Natural killer cell (primary cell): ENCODE results near the gene GRID2. TPM values are rescaled to one million over a fixed set of nuclear protein-coding genes. Genes with fewer than 3 reads are reported as not detected.

Source experiments
- ATAC-seq, 3 donors: fragments of 150-1000 bp in 2 of 3; fragments of 200-7000 bp in 1 of 3; cut with Tn5 transposase; 1 replicate in 1 of 3; 2 replicates in 2 of 3; pipeline ENCODE4 v1.10.0; 2021; ENCODE audit warnings: mild to moderate bottlenecking in 2 of 3, moderate library complexity in 2 of 3
- DNase-seq, 2 donors: peaks; one replicate each; pipeline versions ENCODE4 v3.0.0 to v3.0.0-alpha.2; 2013 to 2021; ENCODE audit warnings: mixed read lengths in 1 of 2
- H3K27ac ChIP-seq: one replicate; pipeline ENCODE4 v1.5.1; 2013; ENCODE audit warnings: mild to moderate bottlenecking, low read length
- H3K27me3 ChIP-seq: one replicate; pipeline ENCODE4 v1.6.1; 2013; ENCODE audit warnings: low read length; ENCODE audit not compliant: control insufficient read depth, insufficient read depth
- H3K36me3 ChIP-seq: one replicate; pipeline ENCODE4 v1.6.1; 2013; ENCODE audit warnings: low read length; ENCODE audit not compliant: control insufficient read depth, insufficient read depth
- H3K4me1 ChIP-seq: one replicate; pipeline ENCODE4 v1.6.1; 2013; ENCODE audit warnings: low read length; ENCODE audit not compliant: control insufficient read depth, insufficient read depth
- H3K4me3 ChIP-seq: one replicate; pipeline ENCODE4 v1.5.1; 2013; ENCODE audit warnings: low read length
- H3K9me3 ChIP-seq: one replicate; pipeline ENCODE4 v1.6.1; 2013; ENCODE audit warnings: low read length; ENCODE audit not compliant: control insufficient read depth, insufficient read depth
- H3K27ac Mint-ChIP-seq, 2 donors: one replicate each; pipeline ENCODE4 v1.8.0; 2022; ENCODE audit warnings: mild to moderate bottlenecking in 2 of 2, mixed read lengths in 2 of 2, moderate library complexity in 1 of 2
- H3K27me3 Mint-ChIP-seq, 2 donors: one replicate each; pipeline ENCODE4 v1.8.0; 2022; ENCODE audit warnings: low read depth in 2 of 2, mixed read lengths in 2 of 2
- H3K36me3 Mint-ChIP-seq: one replicate; pipeline ENCODE4 v1.8.0; 2022; ENCODE audit warnings: mixed read lengths
- H3K4me1 Mint-ChIP-seq, 2 donors: one replicate each; pipeline ENCODE4 v1.8.0; 2022; ENCODE audit warnings: mixed read lengths in 2 of 2
- H3K4me3 Mint-ChIP-seq: one replicate; pipeline ENCODE4 v1.8.0; 2022; ENCODE audit warnings: mild to moderate bottlenecking, moderate library complexity, mixed read lengths
- H3K9me3 Mint-ChIP-seq, 2 donors: one replicate each; pipeline ENCODE4 v1.8.0; 2022; ENCODE audit warnings: mixed read lengths in 2 of 2
- WGBS: methylation state at CpG from one replicate; pipeline ENCODE4 v1.1.7; 2013; ENCODE audit warnings: missing lambda C conversion rate; ENCODE audit not compliant: insufficient coverage; 5-methylcytosine and 5-hydroxymethylcytosine counted together
- intact Hi-C: fragments of 100-400 bp; cut with micrococcal nuclease; formaldehyde crosslinking; loops from one replicate; pipeline ENCODE4 v1.14.2; 2022
- total RNA-seq, 4 donors: library from RNA; stranded (reverse); fragments of 120-200 nt in 1 of 4; gene quantifications; one replicate each; pipeline versions ENCODE4 v1.2.3 to v1.2.4, GENCODE V29; 2013 to 2022
- TF ChIP-seq, protein P1 (sequence below): fragments of 200-600 bp; IDR thresholded peaks from one replicate; pipeline ENCODE4 v1.8.0; 2022; ENCODE audit warnings: antibody characterized with exemption

The GRID2 gene
- total RNA-seq, 3 donors from 2014 or later (not counting 1 experiment from before 2014, with no cell fraction given): not detected

DNA sequence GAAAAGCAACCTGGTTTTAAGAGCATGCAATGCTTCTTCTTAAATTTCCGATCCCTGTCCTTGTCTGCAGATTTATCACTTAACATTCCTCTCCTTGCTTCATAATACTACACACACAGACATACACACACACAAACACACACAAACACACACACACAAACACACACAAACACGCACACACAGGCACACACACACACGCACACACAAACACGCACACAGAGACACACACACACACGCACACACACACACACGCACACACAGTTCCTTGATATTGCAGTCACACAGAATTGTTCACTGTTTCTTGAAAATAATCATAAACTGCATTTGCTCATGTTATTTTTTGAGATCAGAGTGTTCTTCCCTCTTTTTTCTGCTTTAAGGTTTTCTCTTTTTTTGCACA, 1066.5 kb downstream of the GRID2 start:
- ATAC-seq (no peak), DNase-seq (no peak)
- H3K4me3 ChIP-seq: no peak overlapping the region
- Mint-ChIP-seq H3K4me1 (no peaks in the 10 kb centered on the region), H3K4me3 (no peak overlapping the region), H3K27ac (no peak overlapping the region), H3K27me3 (no peaks in the 10 kb centered on the region), H3K36me3 (peaks cover 5% of the 10 kb centered on the region), H3K9me3 (peaks cover 16 to 24% of the 10 kb centered on the region in 2 donors)
- no peak overlapping the region for H3K27ac ChIP-seq
- no peaks in the 10 kb centered on the region for H3K4me1 ChIP-seq
- H3K9me3 ChIP-seq: no peaks in the 10 kb centered on the region
- no peaks in the 10 kb centered on the region for H3K36me3 ChIP-seq
- WGBS: 92% methylated on average over 6 of the region's 6 CpGs
- TF ChIP-seq, protein P1, sequence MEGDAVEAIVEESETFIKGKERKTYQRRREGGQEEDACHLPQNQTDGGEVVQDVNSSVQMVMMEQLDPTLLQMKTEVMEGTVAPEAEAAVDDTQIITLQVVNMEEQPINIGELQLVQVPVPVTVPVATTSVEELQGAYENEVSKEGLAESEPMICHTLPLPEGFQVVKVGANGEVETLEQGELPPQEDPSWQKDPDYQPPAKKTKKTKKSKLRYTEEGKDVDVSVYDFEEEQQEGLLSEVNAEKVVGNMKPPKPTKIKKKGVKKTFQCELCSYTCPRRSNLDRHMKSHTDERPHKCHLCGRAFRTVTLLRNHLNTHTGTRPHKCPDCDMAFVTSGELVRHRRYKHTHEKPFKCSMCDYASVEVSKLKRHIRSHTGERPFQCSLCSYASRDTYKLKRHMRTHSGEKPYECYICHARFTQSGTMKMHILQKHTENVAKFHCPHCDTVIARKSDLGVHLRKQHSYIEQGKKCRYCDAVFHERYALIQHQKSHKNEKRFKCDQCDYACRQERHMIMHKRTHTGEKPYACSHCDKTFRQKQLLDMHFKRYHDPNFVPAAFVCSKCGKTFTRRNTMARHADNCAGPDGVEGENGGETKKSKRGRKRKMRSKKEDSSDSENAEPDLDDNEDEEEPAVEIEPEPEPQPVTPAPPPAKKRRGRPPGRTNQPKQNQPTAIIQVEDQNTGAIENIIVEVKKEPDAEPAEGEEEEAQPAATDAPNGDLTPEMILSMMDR: no peak
- intact Hi-C loops: no loop called here
- H3K27me3 ChIP-seq: no peaks in the 10 kb centered on the region

GRCh38 chr4:93373893-93374860, 1070.4 kb downstream of the GRID2 start:
- peaks cover 12 to 14% of the 10 kb centered on the region in 2 donors for H3K9me3 Mint-ChIP-seq

DNA sequence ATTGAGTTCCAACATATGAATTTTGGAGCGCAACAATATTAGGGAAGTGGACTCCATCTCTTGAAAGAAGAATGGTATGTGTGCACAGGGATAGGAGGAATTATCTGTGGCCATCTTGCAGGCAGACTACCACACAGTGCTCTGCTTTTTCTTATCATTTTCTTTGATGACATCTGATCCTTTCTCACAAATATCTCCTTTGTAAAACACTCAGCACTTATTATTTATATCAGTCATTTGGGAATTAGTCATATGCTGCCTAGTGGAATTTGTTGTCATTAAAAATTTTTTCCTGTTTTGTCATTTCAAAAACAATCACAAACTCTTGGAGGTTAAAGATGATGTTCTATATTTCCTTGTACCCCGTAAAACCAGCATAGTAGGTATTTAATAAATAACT, 1080.5 kb downstream of the GRID2 start:
- H3K4me3 Mint-ChIP-seq: no peak overlapping the region
- no peak overlapping the region for H3K4me3 ChIP-seq
- no peaks in the 10 kb centered on the region for H3K27me3 ChIP-seq
- no peaks in the 10 kb centered on the region for H3K9me3 ChIP-seq
- intact Hi-C loops: no loop called here
- H3K4me1 Mint-ChIP-seq: no peaks in the 10 kb centered on the region
- ATAC-seq (no peak), DNase-seq (no peak)
- peaks cover 8% of the 10 kb centered on the region for H3K36me3 Mint-ChIP-seq
- H3K27ac Mint-ChIP-seq: no peak overlapping the region
- H3K9me3 Mint-ChIP-seq: peaks cover 16 to 19% of the 10 kb centered on the region in 2 donors
- no CpG with 5 or more reads among the region's 2 CpGs for WGBS
- H3K36me3 ChIP-seq: no peaks in the 10 kb centered on the region
- H3K4me1 ChIP-seq: no peaks in the 10 kb centered on the region
- TF ChIP-seq, protein P1: no peak
- H3K27ac ChIP-seq: no peak overlapping the region
- no peaks in the 10 kb centered on the region for H3K27me3 Mint-ChIP-seq

More at GRCh38 chr4:93373893-93374860, 1070.4 kb downstream of the GRID2 start:
- TF ChIP-seq, protein P1: no peak
- intact Hi-C loops: no loop called here
- H3K36me3 Mint-ChIP-seq: no peaks in the 10 kb centered on the region
- no peaks in the 10 kb centered on the region for H3K9me3 ChIP-seq
- DNase-seq (no peak), ATAC-seq (no peak)
- no peaks in the 10 kb centered on the region for H3K27me3 Mint-ChIP-seq
- H3K36me3 ChIP-seq: no peaks in the 10 kb centered on the region
- H3K27ac Mint-ChIP-seq: no peak overlapping the region
- H3K4me3 ChIP-seq: no peak overlapping the region
- WGBS: 100% methylated on average over 1 of the region's 4 CpGs
- H3K4me3 Mint-ChIP-seq: no peak overlapping the region
- no peak overlapping the region for H3K27ac ChIP-seq
- H3K27me3 ChIP-seq: no peaks in the 10 kb centered on the region
- H3K4me1 ChIP-seq: no peaks in the 10 kb centered on the region
- no peaks in the 10 kb centered on the region for H3K4me1 Mint-ChIP-seq
